ENCODE measurements around the gene KRTAP1-1. TPM values are rescaled to one million over a fixed set of nuclear protein-coding genes. Genes with fewer than 3 reads are reported as not detected.
"Not testable (repeated sequence)": the region's sequence is repeated elsewhere in the genome, so short reads cannot be mapped to it uniquely, and the experiment has no call there.

KRTAP1-1 gene
- polyA plus RNA-seq, 3 donors from 2014 or later: not detected

DNA sequence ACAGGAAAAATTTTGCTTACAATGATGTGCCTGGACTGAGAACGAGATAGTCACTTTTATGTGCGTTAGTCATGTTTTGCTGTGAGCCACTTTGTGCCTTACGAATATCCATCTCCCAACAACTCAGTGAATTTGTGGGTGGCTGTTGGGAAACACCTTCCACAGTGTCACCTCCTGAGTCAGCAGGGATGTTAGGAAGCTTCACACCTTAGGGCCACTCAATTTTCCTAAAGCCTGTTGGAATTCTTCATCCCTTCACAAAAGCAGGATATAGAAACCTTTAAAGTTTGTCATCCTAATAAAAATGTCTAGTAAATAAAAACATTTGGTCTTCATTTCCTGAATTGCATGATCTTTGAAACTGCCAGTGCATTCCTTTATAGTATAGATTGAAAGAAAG is 28.1 kb downstream of the KRTAP1-1 start:
- DNase-seq: no peak
- H3K4me3 Mint-ChIP-seq: no peak overlapping the region
- no peaks in the 10 kb centered on the region for H3K4me1 Mint-ChIP-seq
- H3K27me3 Mint-ChIP-seq (ENCODE audit: low read depth in 3 of 3): peaks cover 0 to 13% (median 1%) of the 10 kb centered on the region in 3 donors
- no peak overlapping the region for H3K27ac Mint-ChIP-seq
- no peaks in the 10 kb centered on the region for H3K9me3 Mint-ChIP-seq
- no peaks in the 10 kb centered on the region for H3K36me3 Mint-ChIP-seq

DNA sequence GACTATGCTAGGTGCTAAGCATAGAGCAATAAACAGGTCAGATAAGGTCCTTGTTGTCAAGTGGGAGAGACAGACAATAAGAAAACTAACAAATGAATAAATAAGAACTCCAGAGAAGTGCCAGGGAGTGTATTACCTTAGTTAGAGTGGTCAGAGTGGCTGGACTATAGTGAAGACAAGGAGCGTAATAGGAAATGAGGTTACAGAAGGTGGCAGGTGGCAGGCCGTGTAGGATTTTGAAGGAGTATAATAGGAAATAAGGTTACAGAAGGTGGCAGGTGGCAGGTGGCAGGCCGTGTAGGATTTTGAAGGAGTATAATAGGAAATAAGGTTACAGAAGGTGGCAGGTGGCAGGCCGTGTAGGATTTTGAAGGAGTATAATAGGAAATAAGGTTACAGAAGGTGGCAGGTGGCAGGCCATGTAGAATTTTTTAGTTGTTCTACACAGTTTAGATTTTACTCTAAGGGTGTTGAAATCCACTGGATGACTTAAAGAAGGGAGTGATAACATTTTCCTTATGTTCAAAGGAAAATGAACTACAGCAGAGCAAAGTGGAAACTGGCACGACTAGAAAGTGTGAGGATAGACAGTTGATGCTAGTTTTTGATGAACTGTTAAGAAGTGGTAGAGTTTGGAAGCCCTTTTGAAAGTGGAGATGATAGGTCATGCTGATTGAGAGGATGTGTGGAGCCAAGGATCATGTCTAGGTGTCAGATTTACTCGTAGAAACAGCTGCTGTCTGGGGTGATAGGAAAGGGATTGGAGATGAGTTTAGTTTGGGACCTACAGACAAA is 28.7 kb downstream of the KRTAP1-1 start:
- no peak overlapping the region for H3K27ac Mint-ChIP-seq
- H3K4me3 Mint-ChIP-seq: no peak overlapping the region
- no peak for DNase-seq
- H3K9me3 Mint-ChIP-seq: no peaks in the 10 kb centered on the region
- no peaks in the 10 kb centered on the region for H3K36me3 Mint-ChIP-seq
- no peaks in the 10 kb centered on the region for H3K4me1 Mint-ChIP-seq
- peaks cover 0 to 13% (median 1%) of the 10 kb centered on the region in 3 donors for H3K27me3 Mint-ChIP-seq (ENCODE audit: low read depth in 3 of 3)

DNA sequence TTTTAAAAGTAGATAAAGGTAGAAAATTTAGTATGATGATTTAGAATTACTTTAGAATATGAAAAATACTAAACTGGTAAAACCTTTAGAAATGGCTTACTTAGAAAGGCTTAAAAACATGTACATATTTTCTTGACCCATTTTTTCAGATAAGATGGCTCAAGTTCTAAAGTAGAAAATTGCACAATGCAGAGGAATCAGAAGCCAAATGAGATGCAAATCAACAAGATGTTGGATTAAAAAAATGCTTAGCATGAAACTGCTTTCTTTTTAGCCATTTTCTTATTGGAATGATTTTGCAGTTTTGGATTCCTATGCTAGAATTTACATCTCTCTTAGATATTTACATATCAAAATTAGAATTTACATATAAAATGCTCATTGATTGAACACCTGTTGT is 30.8 kb downstream of the KRTAP1-1 start:
- Mint-ChIP-seq H3K4me3 (no peak overlapping the region), H3K27me3 (ENCODE audit: low read depth in 3 of 3) (peaks cover 0 to 7% (median 2%) of the 10 kb centered on the region in 3 donors), H3K36me3 (no peaks in the 10 kb centered on the region), H3K4me1 (no peaks in the 10 kb centered on the region), H3K27ac (no peak overlapping the region), H3K9me3 (no peaks in the 10 kb centered on the region)
- no peak for DNase-seq

DNA sequence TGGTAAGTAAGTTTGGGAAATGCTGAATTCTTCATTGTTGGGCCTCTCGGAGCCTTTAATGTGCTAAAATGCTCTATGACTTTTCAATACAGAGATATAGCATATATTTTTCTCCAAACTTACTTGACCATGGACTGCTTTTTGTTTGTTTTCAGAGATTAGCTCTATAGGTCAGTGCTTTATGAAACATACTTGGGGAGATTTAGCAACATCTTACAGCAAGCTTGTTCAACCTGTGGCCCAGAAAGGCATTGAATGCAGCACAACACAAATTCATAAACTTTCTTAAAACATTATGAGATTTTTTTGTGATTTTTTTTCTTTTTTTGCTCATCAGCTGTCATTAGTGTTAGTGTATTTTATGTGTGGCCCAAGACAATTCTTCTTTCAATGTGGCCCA is 31.3 kb downstream of the KRTAP1-1 start:
- Mint-ChIP-seq H3K9me3 (no peaks in the 10 kb centered on the region), H3K27me3 (ENCODE audit: low read depth in 3 of 3) (peaks cover 0 to 5% (median 2%) of the 10 kb centered on the region in 3 donors), H3K4me3 (no peak overlapping the region), H3K27ac (no peak overlapping the region), H3K4me1 (no peaks in the 10 kb centered on the region), H3K36me3 (no peaks in the 10 kb centered on the region)
- DNase-seq: no peak

DNA sequence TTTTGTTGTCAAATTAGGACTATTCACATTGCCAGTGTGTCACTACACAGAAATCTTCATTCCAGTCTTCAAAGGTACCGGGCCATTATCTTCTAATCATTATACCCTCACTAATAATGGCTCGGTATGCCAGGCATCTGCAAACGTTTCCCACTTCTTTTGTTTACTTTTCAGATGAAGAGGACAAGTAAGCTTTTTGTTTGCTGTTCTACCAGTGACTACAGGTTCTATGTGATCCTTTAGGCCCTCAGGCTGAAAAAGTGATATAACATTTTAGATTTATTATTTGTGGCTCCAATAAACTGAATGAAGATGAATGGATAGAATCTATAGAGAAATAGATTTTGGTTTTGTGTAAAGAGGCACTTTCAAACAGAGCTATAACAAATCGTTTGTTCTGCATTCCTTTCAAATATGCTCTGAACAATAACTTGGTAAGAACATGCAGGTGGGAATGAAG is 31.9 kb downstream of the KRTAP1-1 start:
- Mint-ChIP-seq H3K36me3 (no peaks in the 10 kb centered on the region), H3K27ac (no peak overlapping the region), H3K27me3 (ENCODE audit: low read depth in 3 of 3) (peaks cover 0 to 2% (median 2%) of the 10 kb centered on the region in 3 donors), H3K4me3 (no peak overlapping the region), H3K4me1 (no peaks in the 10 kb centered on the region), H3K9me3 (peaks cover 0 to 2% (median 0%) of the 10 kb centered on the region in 6 donors)
- DNase-seq: no peak

DNA sequence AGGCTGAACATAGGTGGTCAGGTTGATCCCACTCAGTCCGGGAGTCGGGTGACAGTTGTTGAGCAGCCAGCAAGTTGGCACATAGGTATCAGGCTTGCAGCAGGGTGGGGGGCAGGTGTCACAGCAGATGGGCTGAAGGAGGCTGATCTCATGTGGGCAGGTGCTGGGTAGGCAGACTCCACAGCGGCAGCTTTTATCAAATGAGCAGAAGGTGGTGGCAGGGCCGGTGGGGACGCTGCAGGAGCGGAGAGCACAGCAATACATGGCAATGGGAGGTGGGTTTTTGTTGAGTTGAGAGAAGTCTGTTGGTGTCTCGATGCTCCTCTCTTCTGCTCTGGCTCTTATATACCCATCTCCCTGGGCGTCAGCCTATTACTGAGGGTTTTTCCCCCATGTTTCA is 32.4 kb downstream of the KRTAP1-1 start, which contains the start of gene KRTAP3-1:
Gene KRTAP3-1 (minus strand): TSS at position 318 of the 400 bp plus-strand sequence. CDS start 54 bp downstream, at position 264.
- Mint-ChIP-seq H3K27ac (no peak within 1 kb of the TSS), H3K9me3 (peaks cover 0 to 2% (median 0%) of the 10 kb centered on the region in 6 donors), H3K4me3 (no peak within 1 kb of the TSS), H3K4me1 (no peaks in the 10 kb centered on the region), H3K36me3 (no peaks in the 10 kb centered on the region), H3K27me3 (ENCODE audit: low read depth in 3 of 3) (peaks cover 0 to 4% (median 2%) of the 10 kb centered on the region in 3 donors)
- no peak for DNase-seq

DNA sequence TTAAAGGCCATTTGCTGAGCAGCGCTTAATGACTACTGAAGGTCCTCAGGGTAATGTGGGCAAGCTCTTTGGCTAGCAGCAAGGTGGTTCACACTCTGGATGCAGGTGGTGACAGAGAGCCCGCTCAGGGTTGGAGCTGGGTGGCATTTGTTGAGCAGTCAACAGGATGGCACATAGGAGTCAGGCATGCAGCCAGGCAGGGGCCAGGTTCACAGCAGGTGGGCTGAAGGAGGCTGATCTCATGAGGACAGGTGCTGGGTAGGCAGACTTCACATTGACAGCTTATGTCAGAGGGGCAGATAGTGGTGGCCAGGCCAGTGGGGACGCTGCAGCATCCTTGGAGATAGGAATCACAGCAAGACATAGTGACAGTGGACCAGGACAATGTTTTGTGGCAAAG is 36.9 kb downstream of the KRTAP1-1 start:
- H3K27me3 Mint-ChIP-seq (ENCODE audit: low read depth in 3 of 3): peaks cover 2 to 15% (median 3%) of the 10 kb centered on the region in 3 donors
- H3K9me3 Mint-ChIP-seq: peaks cover 0 to 2% (median 0%) of the 10 kb centered on the region in 6 donors
- H3K36me3 Mint-ChIP-seq: no peaks in the 10 kb centered on the region
- no peak overlapping the region for H3K27ac Mint-ChIP-seq
- DNase-seq: no peak
- H3K4me1 Mint-ChIP-seq: no peaks in the 10 kb centered on the region
- H3K4me3 Mint-ChIP-seq: no peak overlapping the region

DNA sequence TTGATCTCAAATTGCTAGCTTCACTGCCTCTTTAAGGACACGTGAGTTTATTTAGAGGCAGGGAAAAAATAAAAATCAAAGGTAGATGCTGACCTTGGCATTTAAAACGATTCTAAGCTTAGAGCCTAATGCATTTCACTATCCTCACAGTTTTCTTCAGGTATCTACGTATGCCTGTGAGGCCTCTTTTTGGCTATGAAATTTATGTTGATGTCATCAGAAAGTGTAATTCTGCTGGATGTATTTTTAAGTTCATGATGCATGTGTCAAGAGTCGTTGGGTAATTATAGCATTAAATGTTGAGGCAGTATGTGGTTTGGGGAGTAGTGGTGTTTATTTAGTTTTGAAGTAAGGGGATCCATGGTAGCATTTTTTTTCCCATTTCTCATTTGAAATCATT is 37.3 kb downstream of the KRTAP1-1 start:
- peaks cover 2 to 17% (median 3%) of the 10 kb centered on the region in 3 donors for H3K27me3 Mint-ChIP-seq (ENCODE audit: low read depth in 3 of 3)
- DNase-seq: no peak
- no peaks in the 10 kb centered on the region for H3K4me1 Mint-ChIP-seq
- H3K36me3 Mint-ChIP-seq: no peaks in the 10 kb centered on the region
- H3K27ac Mint-ChIP-seq: no peak overlapping the region
- H3K9me3 Mint-ChIP-seq: peaks cover 0 to 5% (median 0%) of the 10 kb centered on the region in 6 donors
- H3K4me3 Mint-ChIP-seq: no peak overlapping the region

DNA sequence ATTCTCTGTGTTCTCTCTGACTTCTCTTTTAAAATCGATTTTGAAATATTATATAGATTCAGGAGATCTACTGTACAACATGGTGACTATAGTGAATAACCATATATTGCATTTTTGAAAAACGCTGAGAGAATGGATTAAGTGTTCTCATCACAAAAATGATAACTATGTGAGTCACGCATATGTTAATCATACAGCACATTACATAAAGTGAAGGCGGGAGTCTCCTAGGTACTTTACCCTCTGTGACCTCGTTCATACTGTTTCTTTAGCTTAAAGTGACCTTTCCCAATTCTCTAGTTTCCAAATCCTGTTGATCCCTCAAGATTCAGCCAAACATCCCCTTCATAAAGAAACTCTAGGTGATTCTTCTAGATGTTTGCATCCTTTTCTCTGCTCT is 38.4 kb downstream of the KRTAP1-1 start:
- no peak for DNase-seq
- H3K4me1 Mint-ChIP-seq: no peaks in the 10 kb centered on the region
- H3K4me3 Mint-ChIP-seq: no peak overlapping the region
- no peaks in the 10 kb centered on the region for H3K36me3 Mint-ChIP-seq
- no peak overlapping the region for H3K27ac Mint-ChIP-seq
- peaks cover 0 to 8% (median 0%) of the 10 kb centered on the region in 6 donors for H3K9me3 Mint-ChIP-seq
- H3K27me3 Mint-ChIP-seq (ENCODE audit: low read depth in 3 of 3): peaks cover 2 to 20% (median 5%) of the 10 kb centered on the region in 3 donors

DNA sequence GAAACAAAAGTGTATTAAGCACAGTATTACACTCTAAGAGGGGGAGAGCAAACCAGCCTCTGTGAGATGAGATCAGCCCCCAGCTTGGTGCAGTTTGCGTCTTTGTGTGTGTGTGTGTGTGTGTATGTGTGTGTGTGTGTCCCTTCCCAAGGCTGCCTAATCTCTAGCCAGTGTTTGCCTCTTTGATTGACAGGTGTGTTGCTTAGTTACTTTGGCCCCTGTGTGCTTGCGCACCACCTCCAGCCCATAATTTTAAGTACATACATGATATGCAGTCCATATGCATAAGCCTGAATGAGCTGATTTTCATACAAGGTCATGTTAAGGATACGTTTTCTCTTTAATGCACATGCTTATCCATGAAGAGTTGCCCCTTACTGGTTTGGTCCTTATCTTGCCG is 39.5 kb downstream of the KRTAP1-1 start:
- Mint-ChIP-seq H3K9me3 (peaks cover 0 to 8% (median 0%) of the 10 kb centered on the region in 6 donors), H3K36me3 (no peaks in the 10 kb centered on the region), H3K4me3 (no peak overlapping the region), H3K27me3 (ENCODE audit: low read depth in 3 of 3) (peaks cover 2 to 22% (median 8%) of the 10 kb centered on the region in 3 donors), H3K4me1 (no peaks in the 10 kb centered on the region), H3K27ac (no peak overlapping the region)
- no peak for DNase-seq

DNA sequence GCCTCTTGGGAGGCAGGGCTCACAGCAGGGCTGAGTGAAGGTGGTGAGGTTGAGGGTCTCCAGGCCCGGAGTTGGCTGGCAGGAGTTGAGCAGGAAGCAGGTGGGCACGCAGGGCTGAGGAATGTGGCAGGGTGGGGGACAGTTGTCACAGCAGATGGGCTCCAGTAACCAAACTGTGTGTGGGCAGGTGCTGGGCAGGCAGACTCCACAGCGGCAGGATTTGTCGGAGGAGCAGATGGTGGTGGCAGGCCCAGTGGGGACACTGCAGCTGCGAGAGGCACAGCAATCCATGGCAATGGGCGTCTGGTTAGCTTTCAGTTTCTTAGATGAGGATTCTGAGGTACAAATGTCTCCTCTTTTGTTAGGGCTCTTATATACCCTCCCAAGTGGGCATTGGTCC is 41.7 kb downstream of the KRTAP1-1 start, which contains the start of gene KRTAP3-2:
Gene KRTAP3-2 (minus strand): TSS at position 344 of the 400 bp plus-strand sequence. CDS start 53 bp downstream, at position 291.
- not testable (repeated sequence) for H3K4me3 Mint-ChIP-seq, H3K9me3 Mint-ChIP-seq, H3K27ac Mint-ChIP-seq, H3K4me1 Mint-ChIP-seq, DNase-seq, H3K36me3 Mint-ChIP-seq
- peaks cover 8 to 28% (median 8%) of the 10 kb centered on the region in 3 donors for H3K27me3 Mint-ChIP-seq (ENCODE audit: low read depth in 3 of 3)

DNA sequence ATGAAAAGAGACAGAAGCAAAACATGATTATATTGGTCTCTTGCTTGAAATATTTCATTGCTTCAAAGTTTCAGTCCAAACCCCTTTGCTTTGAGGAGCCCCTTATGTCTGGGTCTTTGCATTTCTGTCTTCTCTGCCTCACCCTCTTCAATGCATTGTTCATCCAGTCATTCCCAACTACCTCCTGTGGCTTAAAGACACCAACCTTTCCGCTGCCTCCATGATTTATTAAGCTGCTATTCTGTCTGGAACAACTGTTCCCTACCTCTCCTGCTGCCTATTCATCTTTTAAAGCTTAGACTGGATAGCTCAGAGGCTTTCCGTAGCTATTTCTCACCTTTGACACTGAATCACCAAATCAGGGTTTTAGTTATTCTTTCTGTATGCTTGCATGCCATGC is 43.9 kb downstream of the KRTAP1-1 start:
- H3K9me3 Mint-ChIP-seq: peaks cover 0 to 5% (median 0%) of the 10 kb centered on the region in 6 donors
- peaks cover 8 to 26% (median 18%) of the 10 kb centered on the region in 3 donors for H3K27me3 Mint-ChIP-seq (ENCODE audit: low read depth in 3 of 3)
- H3K4me3 Mint-ChIP-seq: no peak overlapping the region
- no peak overlapping the region for H3K27ac Mint-ChIP-seq
- H3K4me1 Mint-ChIP-seq: no peaks in the 10 kb centered on the region
- no peaks in the 10 kb centered on the region for H3K36me3 Mint-ChIP-seq
- DNase-seq: no peak

DNA sequence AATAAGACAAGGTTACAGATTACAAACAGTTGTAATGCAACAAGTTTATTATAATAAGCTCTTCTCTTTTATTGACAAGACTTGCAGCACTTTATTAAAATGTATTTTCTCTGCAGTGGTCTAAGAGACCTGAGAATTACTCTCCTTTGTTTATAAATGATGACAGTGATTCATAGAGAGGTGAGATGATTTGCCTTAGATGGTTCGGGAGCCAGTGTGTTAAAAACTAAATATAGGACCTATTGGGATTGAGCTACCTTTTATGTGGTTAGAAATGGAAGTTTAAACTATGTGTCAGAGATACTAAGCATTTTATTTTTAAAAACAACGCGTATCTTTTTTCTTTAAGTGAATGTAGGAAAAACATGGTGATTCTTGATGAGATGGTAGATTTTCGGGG is 44.4 kb downstream of the KRTAP1-1 start:
- no peaks in the 10 kb centered on the region for H3K36me3 Mint-ChIP-seq
- H3K4me3 Mint-ChIP-seq: no peak overlapping the region
- H3K27ac Mint-ChIP-seq: no peak overlapping the region
- DNase-seq: no peak
- H3K27me3 Mint-ChIP-seq (ENCODE audit: low read depth in 3 of 3): peaks cover 8 to 25% (median 18%) of the 10 kb centered on the region in 3 donors
- peaks cover 0 to 5% (median 0%) of the 10 kb centered on the region in 6 donors for H3K9me3 Mint-ChIP-seq
- H3K4me1 Mint-ChIP-seq: no peaks in the 10 kb centered on the region

DNA sequence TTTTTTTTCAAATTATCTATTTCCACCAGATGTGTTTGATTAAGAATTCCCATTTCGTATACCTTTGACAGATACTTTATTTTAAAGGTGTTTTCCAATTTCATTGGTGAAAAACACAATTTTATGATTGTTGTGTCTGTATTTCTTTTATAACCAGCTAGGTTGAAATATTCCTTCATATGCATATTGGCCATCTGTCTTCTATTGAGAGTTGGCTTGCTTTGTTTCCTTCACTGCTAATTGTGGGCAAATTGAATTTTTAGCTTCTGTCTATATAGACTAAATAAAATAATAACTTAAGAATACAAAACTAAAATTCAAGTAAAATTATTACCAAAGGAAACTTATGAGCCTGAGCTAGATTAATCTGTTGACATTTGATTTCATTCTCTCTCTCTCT is 46.1 kb downstream of the KRTAP1-1 start:
- Mint-ChIP-seq H3K36me3 (no peaks in the 10 kb centered on the region), H3K9me3 (peaks cover 0 to 5% (median 0%) of the 10 kb centered on the region in 6 donors), H3K27me3 (ENCODE audit: low read depth in 3 of 3) (peaks cover 8 to 22% (median 15%) of the 10 kb centered on the region in 3 donors), H3K27ac (no peak overlapping the region), H3K4me1 (no peaks in the 10 kb centered on the region), H3K4me3 (no peak overlapping the region)
- no peak for DNase-seq
